ENCODE measurements around the gene DNMT3B. TPM values are rescaled to one million over a fixed set of nuclear protein-coding genes. Genes with fewer than 3 reads are reported as not detected.

Gene DNMT3B
- total and polyA plus RNA-seq, 4 donors, result 0.26 to 2.8 (median 0.60) TPM

GRCh38 chr20:32749914-32750637 lies 12.1 kb upstream of the DNMT3B start:
- no peaks in the 10 kb centered on the region for H3K9me3 ChIP-seq (ENCODE audit: control insufficient read depth in 4 of 4, low read length in 3 of 4)
- TF ChIP-seq, protein P1, sequence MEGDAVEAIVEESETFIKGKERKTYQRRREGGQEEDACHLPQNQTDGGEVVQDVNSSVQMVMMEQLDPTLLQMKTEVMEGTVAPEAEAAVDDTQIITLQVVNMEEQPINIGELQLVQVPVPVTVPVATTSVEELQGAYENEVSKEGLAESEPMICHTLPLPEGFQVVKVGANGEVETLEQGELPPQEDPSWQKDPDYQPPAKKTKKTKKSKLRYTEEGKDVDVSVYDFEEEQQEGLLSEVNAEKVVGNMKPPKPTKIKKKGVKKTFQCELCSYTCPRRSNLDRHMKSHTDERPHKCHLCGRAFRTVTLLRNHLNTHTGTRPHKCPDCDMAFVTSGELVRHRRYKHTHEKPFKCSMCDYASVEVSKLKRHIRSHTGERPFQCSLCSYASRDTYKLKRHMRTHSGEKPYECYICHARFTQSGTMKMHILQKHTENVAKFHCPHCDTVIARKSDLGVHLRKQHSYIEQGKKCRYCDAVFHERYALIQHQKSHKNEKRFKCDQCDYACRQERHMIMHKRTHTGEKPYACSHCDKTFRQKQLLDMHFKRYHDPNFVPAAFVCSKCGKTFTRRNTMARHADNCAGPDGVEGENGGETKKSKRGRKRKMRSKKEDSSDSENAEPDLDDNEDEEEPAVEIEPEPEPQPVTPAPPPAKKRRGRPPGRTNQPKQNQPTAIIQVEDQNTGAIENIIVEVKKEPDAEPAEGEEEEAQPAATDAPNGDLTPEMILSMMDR (IDR thresholded peaks at IDR 0.05; ENCODE audit: low read depth, low read length, missing input control), result no peak
- TF ChIP-seq, protein P2, sequence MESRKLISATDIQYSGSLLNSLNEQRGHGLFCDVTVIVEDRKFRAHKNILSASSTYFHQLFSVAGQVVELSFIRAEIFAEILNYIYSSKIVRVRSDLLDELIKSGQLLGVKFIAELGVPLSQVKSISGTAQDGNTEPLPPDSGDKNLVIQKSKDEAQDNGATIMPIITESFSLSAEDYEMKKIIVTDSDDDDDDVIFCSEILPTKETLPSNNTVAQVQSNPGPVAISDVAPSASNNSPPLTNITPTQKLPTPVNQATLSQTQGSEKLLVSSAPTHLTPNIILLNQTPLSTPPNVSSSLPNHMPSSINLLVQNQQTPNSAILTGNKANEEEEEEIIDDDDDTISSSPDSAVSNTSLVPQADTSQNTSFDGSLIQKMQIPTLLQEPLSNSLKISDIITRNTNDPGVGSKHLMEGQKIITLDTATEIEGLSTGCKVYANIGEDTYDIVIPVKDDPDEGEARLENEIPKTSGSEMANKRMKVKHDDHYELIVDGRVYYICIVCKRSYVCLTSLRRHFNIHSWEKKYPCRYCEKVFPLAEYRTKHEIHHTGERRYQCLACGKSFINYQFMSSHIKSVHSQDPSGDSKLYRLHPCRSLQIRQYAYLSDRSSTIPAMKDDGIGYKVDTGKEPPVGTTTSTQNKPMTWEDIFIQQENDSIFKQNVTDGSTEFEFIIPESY (IDR thresholded peaks at IDR 0.05), result no peak
- TF ChIP-seq YY1 (IDR thresholded peaks at IDR 0.05) (no peak), HNF4G (IDR thresholded peaks at IDR 0.05) (no peak), TAF1 (conservative IDR thresholded peaks at IDR 0.05) (no peak), EGR1 (IDR thresholded peaks at IDR 0.05; ENCODE audit: low read depth in 2 of 2) (no peak), GABPA (IDR thresholded peaks at IDR 0.05 in 1 of 2, conservative IDR thresholded peaks at IDR 0.05 in 1 of 2) (no peak), RXRA (IDR thresholded peaks at IDR 0.05) (no peak), HNF4A (conservative IDR thresholded peaks at IDR 0.05) (no peak), FOXA1 (IDR thresholded peaks at IDR 0.05) (no peak), FOXA2 (IDR thresholded peaks at IDR 0.05) (no peak), RAD21 (IDR thresholded peaks at IDR 0.05) (no peak)
- TF ChIP-seq, protein P3, sequence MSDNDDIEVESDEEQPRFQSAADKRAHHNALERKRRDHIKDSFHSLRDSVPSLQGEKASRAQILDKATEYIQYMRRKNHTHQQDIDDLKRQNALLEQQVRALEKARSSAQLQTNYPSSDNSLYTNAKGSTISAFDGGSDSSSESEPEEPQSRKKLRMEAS (IDR thresholded peaks at IDR 0.05), result no peak
- TF ChIP-seq, protein P4, sequence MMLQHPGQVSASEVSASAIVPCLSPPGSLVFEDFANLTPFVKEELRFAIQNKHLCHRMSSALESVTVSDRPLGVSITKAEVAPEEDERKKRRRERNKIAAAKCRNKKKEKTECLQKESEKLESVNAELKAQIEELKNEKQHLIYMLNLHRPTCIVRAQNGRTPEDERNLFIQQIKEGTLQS (IDR thresholded peaks at IDR 0.05), result no peak
- H3K27me3 ChIP-seq (ENCODE audit: control insufficient read depth in 4 of 4, insufficient read depth in 4 of 4, low read length in 3 of 4), result no peaks in the 10 kb centered on the region
- DNase-seq (ENCODE audit: low spot score), result no peak
- H3K4me1 ChIP-seq (ENCODE audit: control insufficient read depth in 4 of 4, insufficient read depth in 4 of 4, low read length in 3 of 4), result no peaks in the 10 kb centered on the region
- 78% methylated on average over 11 of the region's 11 CpGs for whole genome bisulfite sequencing
- no peak overlapping the region for H3K4me3 ChIP-seq (ENCODE audit: low read depth in 1 of 3, low read length in 3 of 3)
- H3K9ac ChIP-seq (ENCODE audit: low read depth in 1 of 2, low read length in 2 of 2), result no peak overlapping the region
- no peak overlapping the region for H3K27ac ChIP-seq (ENCODE audit: low read depth in 1 of 2, low read length in 2 of 2)
- no peaks in the 10 kb centered on the region for H3K36me3 ChIP-seq (ENCODE audit: control insufficient read depth in 4 of 4, insufficient read depth in 3 of 4, low read depth in 1 of 4, low read length in 3 of 4)

DNA sequence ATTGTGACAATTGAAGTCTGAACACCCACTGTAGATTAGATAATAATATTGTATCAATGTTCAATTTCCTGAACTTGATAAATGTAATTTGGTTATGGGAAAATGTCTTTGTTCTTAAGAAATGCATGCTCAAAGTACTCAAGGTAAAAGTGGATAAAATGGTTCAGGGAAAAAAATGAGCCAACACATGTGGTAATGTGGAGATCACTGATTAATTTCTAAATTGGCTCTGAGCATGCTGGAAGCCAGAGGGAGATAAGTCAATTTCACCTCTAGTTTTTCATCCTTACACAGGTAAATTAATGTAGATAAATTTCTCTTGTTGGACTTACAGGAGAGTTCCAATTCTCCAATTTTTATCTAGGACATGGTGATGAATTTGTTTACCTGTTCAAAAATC lies 10.9 kb upstream of the DNMT3B start:
- no peaks in the 10 kb centered on the region for H3K27me3 ChIP-seq (ENCODE audit: control insufficient read depth in 4 of 4, insufficient read depth in 4 of 4, low read length in 3 of 4)
- TF ChIP-seq RXRA (IDR thresholded peaks at IDR 0.05), result no peak
- TF ChIP-seq, protein P2 (IDR thresholded peaks at IDR 0.05), result no peak
- TF ChIP-seq, protein P3 (IDR thresholded peaks at IDR 0.05), result no peak
- TF ChIP-seq, protein P4 (IDR thresholded peaks at IDR 0.05), result no peak
- TF ChIP-seq FOXA2 (IDR thresholded peaks at IDR 0.05), result no peak
- TF ChIP-seq, protein P1 (IDR thresholded peaks at IDR 0.05; ENCODE audit: low read depth, low read length, missing input control), result no peak
- no peak for TF ChIP-seq SP1 (IDR thresholded peaks at IDR 0.05)
- TF ChIP-seq NR2F2 (IDR thresholded peaks at IDR 0.05), result no peak
- no peak overlapping the region for H3K27ac ChIP-seq (ENCODE audit: low read depth in 1 of 2, low read length in 2 of 2)
- no peak overlapping the region for H3K9ac ChIP-seq (ENCODE audit: low read depth in 1 of 2, low read length in 2 of 2)
- H3K4me1 ChIP-seq (ENCODE audit: control insufficient read depth in 4 of 4, insufficient read depth in 4 of 4, low read length in 3 of 4), result no peaks in the 10 kb centered on the region
- H3K36me3 ChIP-seq (ENCODE audit: control insufficient read depth in 4 of 4, insufficient read depth in 3 of 4, low read depth in 1 of 4, low read length in 3 of 4), result no peaks in the 10 kb centered on the region
- H3K9me3 ChIP-seq (ENCODE audit: control insufficient read depth in 4 of 4, low read length in 3 of 4), result no peaks in the 10 kb centered on the region
- H3K4me3 ChIP-seq (ENCODE audit: low read depth in 1 of 3, low read length in 3 of 3), result no peak overlapping the region
- DNase-seq (ENCODE audit: low spot score), result no peak
